Suprapubic skin (tissue), 4 donors: Measurements from ENCODE around the gene PRKG2. TPM values are rescaled to one million over a fixed set of nuclear protein-coding genes. Genes with fewer than 3 reads are reported as not detected.

Experiments used
- DNase-seq, 2 donors: peaks; one replicate each; pipeline ENCODE4 v3.0.0-alpha.2; 2019; ENCODE audit warnings: low spot score in 2 of 2
- H3K27ac ChIP-seq: fragments of 200-600 bp; sonication (generic); one replicate; pipeline ENCODE4 v1.5.1; 2019
- H3K27me3 ChIP-seq: fragments of 200-600 bp; sonication (generic); one replicate; pipeline ENCODE4 v1.5.1; 2019
- H3K36me3 ChIP-seq: fragments of 200-600 bp; sonication (generic); one replicate; pipeline ENCODE4 v1.5.1; 2019
- H3K4me1 ChIP-seq: fragments of 200-600 bp; sonication (generic); one replicate; pipeline ENCODE4 v1.5.1; 2019
- H3K4me3 ChIP-seq: fragments of 200-600 bp; sonication (generic); one replicate; pipeline ENCODE4 v1.5.1; 2019; ENCODE audit warnings: mild to moderate bottlenecking
- H3K9me3 ChIP-seq: fragments of 200-600 bp; sonication (generic); one replicate; pipeline ENCODE4 v1.5.1; 2019
- EP300 ChIP-seq: sonication (generic); formaldehyde crosslinking; IDR thresholded peaks from one replicate; pipeline ENCODE4 v1.6.1; 2017; ENCODE audit warnings: antibody characterized with exemption
- POLR2A ChIP-seq, 2 donors: fragments of 450-650 bp; IDR thresholded peaks; one replicate each; pipeline ENCODE4 v1.6.1; 2017; ENCODE audit warnings: antibody characterized with exemption in 2 of 2, mild to moderate bottlenecking in 2 of 2, moderate library complexity in 2 of 2
- POLR2AphosphoS5 ChIP-seq, 3 donors: sonication (generic); formaldehyde crosslinking; IDR thresholded peaks; one replicate each; pipeline ENCODE4 v1.6.1; 2017; ENCODE audit warnings: antibody characterized with exemption in 3 of 3
- WGBS: methylation state at CpG from one replicate; pipeline ENCODE4 v1.1.5; 2018; 5-methylcytosine and 5-hydroxymethylcytosine counted together
- total RNA-seq, 4 donors: library from RNA; depleted of rRNA; stranded (reverse); fragments of >200 nt; gene quantifications; one replicate each; pipeline ENCODE4 v1.1.0, GENCODE V29; 2016
- TF ChIP-seq, protein P1 (sequence below), 2 donors: fragments of 200-600 bp in 1 of 2; fragments of 450-650 bp in 1 of 2; sonication (generic) in 1 of 2; IDR thresholded peaks; one replicate each; pipeline ENCODE4 v1.5.1; 2016 to 2019; ENCODE audit warnings: antibody characterized with exemption in 2 of 2, mild to moderate bottlenecking in 1 of 2, moderate library complexity in 1 of 2

PRKG2 gene
- total RNA-seq, 4 donors from 2014 or later = 0.79 to 2.5 (median 1.7) TPM

DNA sequence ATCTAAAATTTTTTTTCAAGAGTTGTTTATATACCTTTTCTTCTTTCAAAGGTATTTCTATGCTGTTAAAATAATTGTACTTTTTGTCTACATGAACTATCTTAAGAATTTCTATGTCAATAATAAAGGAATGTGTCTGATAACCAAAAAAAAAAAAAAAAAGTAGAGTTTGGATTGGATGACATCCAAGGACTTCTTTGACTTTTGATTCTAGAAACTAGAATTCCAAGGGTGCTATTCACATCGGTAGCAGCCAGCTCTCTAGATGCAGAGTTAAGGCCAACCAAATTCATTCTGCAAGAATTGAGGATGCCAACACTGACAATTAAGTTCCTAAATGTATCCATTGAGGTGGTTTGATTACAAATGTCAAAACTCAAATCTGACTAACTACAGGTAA lies 42.0 kb upstream of the PRKG2 start:
- 17% methylated on average over 1 of the region's 1 CpG for WGBS

DNA sequence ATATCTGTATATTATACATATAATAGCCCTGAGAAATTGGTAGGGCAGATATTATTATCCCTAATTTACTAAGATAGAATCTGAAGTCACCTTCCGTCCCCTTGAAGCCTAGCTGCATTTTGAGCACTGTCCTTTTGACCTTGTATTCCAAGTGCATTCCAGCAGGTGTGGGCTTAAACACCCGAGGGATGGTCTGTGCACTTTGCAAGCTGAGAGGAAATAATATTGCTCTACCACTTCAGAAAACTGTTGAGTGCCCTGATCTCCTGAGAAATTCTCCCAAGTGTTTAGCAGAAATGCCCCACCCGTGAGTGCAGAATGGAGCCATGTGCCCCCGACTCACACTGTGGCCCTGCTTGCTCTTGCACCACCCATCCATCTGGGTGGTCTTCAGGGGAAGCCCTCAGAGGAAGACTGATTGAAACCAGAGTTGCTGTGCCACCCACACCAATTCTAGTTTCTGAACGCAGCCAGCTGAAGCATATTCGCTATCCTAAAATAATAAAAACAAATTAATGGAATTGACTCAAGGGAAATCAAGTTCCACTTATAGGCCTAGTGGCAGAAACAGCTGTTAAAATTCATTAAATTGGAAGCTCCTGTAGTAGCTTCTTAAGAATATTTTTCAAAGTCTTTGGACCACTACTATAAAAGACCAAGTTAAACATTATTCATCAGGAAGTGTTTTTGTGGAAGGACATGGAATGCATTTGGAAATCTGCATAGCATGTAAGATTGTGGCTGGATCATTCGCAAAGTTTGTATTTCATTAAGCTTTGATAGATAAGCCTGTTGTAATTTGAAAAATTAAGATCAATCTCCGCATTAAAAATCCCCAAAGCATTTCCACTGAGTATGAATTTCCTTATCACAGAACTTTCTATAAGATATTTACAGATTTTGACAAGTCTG lies 41.3 kb upstream of the PRKG2 start:
- no peak for DNase-seq
- Histone ChIP-seq H3K4me1 (no peaks in the 10 kb centered on the region), H3K4me3 (no peak overlapping the region), H3K27ac (no peak overlapping the region), H3K27me3 (no peaks in the 10 kb centered on the region), H3K36me3 (no peaks in the 10 kb centered on the region), H3K9me3 (no peaks in the 10 kb centered on the region)
- no peak for TF ChIP-seq POLR2A (IDR thresholded peaks at IDR 0.05)
- TF ChIP-seq EP300 = no peak
- TF ChIP-seq, protein P1, sequence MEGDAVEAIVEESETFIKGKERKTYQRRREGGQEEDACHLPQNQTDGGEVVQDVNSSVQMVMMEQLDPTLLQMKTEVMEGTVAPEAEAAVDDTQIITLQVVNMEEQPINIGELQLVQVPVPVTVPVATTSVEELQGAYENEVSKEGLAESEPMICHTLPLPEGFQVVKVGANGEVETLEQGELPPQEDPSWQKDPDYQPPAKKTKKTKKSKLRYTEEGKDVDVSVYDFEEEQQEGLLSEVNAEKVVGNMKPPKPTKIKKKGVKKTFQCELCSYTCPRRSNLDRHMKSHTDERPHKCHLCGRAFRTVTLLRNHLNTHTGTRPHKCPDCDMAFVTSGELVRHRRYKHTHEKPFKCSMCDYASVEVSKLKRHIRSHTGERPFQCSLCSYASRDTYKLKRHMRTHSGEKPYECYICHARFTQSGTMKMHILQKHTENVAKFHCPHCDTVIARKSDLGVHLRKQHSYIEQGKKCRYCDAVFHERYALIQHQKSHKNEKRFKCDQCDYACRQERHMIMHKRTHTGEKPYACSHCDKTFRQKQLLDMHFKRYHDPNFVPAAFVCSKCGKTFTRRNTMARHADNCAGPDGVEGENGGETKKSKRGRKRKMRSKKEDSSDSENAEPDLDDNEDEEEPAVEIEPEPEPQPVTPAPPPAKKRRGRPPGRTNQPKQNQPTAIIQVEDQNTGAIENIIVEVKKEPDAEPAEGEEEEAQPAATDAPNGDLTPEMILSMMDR (IDR thresholded peaks at IDR 0.05) = no peak
- no peak for TF ChIP-seq POLR2AphosphoS5 (IDR thresholded peaks at IDR 0.05)
- WGBS = 68% methylated on average over 8 of the region's 8 CpGs

More for the DNA sequence above, 42.0 kb upstream of the PRKG2 start:
- H3K4me3 ChIP-seq = no peak overlapping the region
- no peak for DNase-seq
- H3K27ac ChIP-seq = no peak overlapping the region
- no peaks in the 10 kb centered on the region for H3K9me3 ChIP-seq
- H3K27me3 ChIP-seq = no peaks in the 10 kb centered on the region
- no peaks in the 10 kb centered on the region for H3K36me3 ChIP-seq
- no peaks in the 10 kb centered on the region for H3K4me1 ChIP-seq
- TF ChIP-seq POLR2A (IDR thresholded peaks at IDR 0.05) (no peak), POLR2AphosphoS5 (IDR thresholded peaks at IDR 0.05) (no peak), EP300 (no peak)
- TF ChIP-seq, protein P1 (IDR thresholded peaks at IDR 0.05) = no peak

DNA sequence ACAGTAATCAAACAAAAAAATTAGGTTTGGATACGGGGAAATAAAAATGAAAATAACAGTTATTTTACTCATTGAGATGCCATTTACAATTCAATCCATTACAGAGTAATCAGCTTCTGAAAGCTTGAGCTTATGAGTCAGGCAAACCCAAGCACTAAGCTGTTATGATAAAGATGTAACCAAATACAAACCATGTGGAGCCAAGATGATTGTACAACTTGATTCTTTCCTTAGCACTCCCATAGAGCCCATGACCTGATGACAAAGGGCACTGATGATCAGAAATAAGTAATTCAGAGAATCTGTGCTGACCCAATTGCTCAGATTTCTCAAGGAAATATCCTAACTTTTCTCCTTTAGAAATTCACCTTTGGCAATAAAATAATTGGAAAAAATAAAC lies 40.5 kb upstream of the PRKG2 start:
- H3K27ac ChIP-seq = no peak overlapping the region
- no peaks in the 10 kb centered on the region for H3K36me3 ChIP-seq
- H3K27me3 ChIP-seq = no peaks in the 10 kb centered on the region
- no peak overlapping the region for H3K4me3 ChIP-seq
- 78% methylated on average over 1 of the region's 1 CpG for WGBS
- no peak for TF ChIP-seq POLR2A (IDR thresholded peaks at IDR 0.05)
- TF ChIP-seq EP300 = no peak
- H3K4me1 ChIP-seq = no peaks in the 10 kb centered on the region
- no peak for DNase-seq
- no peaks in the 10 kb centered on the region for H3K9me3 ChIP-seq

DNA sequence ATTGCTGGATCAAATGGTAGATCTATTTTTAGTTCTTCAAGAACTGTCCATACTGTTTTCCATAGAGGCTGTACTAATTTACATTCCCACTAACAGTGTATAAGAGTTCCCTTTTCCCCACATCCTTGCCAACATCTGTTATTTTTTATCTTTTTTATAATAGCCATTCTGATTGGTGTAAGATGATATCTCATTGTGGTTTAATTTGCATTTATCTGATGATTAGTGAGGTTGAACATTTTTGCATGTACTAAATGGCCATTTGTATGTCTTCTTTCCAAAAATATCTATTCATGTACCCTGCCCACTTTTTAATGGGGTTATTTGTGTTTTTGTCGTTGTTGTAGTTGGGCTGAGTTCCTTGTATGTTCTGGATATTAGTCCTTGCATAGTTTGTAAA lies 35.4 kb upstream of the PRKG2 start:
- TF ChIP-seq, protein P1 (IDR thresholded peaks at IDR 0.05) = no peak
- TF ChIP-seq POLR2A (IDR thresholded peaks at IDR 0.05) (no peak), POLR2AphosphoS5 (IDR thresholded peaks at IDR 0.05) (no peak), EP300 (no peak)
- Histone ChIP-seq H3K9me3 (no peaks in the 10 kb centered on the region), H3K27ac (no peak overlapping the region), H3K4me1 (no peaks in the 10 kb centered on the region), H3K4me3 (no peak overlapping the region), H3K27me3 (no peaks in the 10 kb centered on the region), H3K36me3 (no peaks in the 10 kb centered on the region)
- 77% methylated on average over 1 of the region's 1 CpG for WGBS
- no peak for DNase-seq

DNA sequence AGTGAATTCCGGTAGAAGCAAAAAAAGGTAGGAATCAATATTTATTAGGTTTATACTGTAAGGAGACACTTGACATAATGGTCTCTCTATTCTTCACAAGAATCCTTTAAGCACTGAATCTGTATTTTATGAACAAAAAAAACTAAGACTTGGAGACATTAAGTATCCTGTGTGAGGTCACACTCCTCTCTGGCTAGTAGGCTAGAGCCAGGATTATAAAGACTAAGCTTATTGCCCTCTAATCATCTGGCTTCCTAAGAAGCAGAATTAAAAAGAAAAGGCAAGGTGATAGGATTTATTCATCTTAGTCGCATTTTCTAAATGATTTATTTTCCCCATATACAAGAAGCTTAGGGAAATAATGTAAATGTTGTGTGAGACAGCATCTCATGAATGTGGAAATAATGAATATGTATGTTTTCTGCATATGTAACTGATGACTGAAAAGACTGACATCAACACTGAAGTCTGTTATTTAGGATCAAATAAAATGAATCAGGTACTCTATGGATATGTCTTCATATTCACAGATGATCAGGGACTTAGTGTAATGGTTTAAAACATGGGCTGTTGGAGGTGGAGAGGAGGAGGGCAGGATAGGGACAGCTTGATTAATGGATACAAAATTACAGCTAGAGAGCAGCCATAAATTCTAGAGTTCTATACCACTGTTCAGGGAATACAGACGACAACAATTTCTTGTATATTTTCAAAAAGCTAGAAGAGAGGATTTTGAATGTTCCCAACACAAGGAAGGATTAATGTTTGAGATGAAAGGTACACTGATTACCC lies 30.4 kb upstream of the PRKG2 start:
- H3K9me3 ChIP-seq = no peaks in the 10 kb centered on the region
- H3K27ac ChIP-seq = no peak overlapping the region
- no peak for DNase-seq
- H3K4me3 ChIP-seq = no peak overlapping the region
- no peaks in the 10 kb centered on the region for H3K27me3 ChIP-seq
- 66% methylated on average over 3 of the region's 3 CpGs for WGBS
- H3K4me1 ChIP-seq = no peaks in the 10 kb centered on the region
- no peaks in the 10 kb centered on the region for H3K36me3 ChIP-seq
- TF ChIP-seq, protein P1 (IDR thresholded peaks at IDR 0.05) = no peak
- TF ChIP-seq POLR2AphosphoS5 (IDR thresholded peaks at IDR 0.05) = no peak
